ENCODE measurements around the gene PEDS1. TPM values are rescaled to one million over a fixed set of nuclear protein-coding genes. Genes with fewer than 3 reads are reported as not detected.

The PEDS1 gene
- total and polyA plus RNA-seq, 10 of the 15 experiments (the other 5 are each of a cell fraction or from before 2014, with no cell fraction given): 1.7 to 25.6 (median 16.8) TPM

GRCh38 chr20:50120935-50121693, 32.4 kb downstream of the PEDS1 start:
- in situ Hi-C loops (cut with MboI): no loop called here
- ChIA-PET RAD21 (ENCODE audit: unreplicated experiment) (interaction anchor here (0.7 to 3.2 kb wide), 9 partner anchors 9 to 347 kb away, joined by 3 to 58 read pairs (median 4); partner anchors contain the start of genes PEDS1 and UBE2V1), SMC1A (ENCODE audit: uncharacterized antibody, unreplicated experiment) (interaction anchor here (0.7 to 4.7 kb wide), 11 partner anchors 9 to 143 kb away, joined by 3 to 70 read pairs (median 5); partner anchors contain the start of gene PEDS1), POLR2A (interaction anchor here (1.0 to 1.5 kb wide), 2 partner anchors 29 to 32 kb away, joined by 3 to 5 read pairs; no protein-coding TSS in a partner anchor), CTCF (interaction anchor here (0.5 to 9.8 kb wide), 20 partner anchors 9 to 343 kb away, joined by 3 to 219 read pairs (median 4); partner anchors contain the start of gene PEDS1)
- no peaks in the 10 kb centered on the region; the same call in 1 of the 2 replicates for H3K79me2 ChIP-seq (ENCODE audit: control insufficient read depth, insufficient read depth, low read length)
- intact Hi-C loops (cut with micrococcal nuclease; ENCODE audit: unreplicated experiment): loop anchor here (1.0 to 2.0 kb wide), 2 partner anchors 48 to 58 kb away; no protein-coding TSS in a partner anchor
- TF ChIP-seq CREM (IDR thresholded peaks at IDR 0.05; ENCODE audit: low read depth) (no peak), SMC3 (IDR thresholded peaks at IDR 0.05; ENCODE audit: borderline replicate concordance, low read length) (peak; percentile 84), CTCF (IDR thresholded peaks at IDR 0.05 in 2 of 3, conservative IDR thresholded peaks at IDR 0.05 in 1 of 3; ENCODE audit: control insufficient read depth in 2 of 3, extremely low read depth in 1 of 3, insufficient read depth in 1 of 3, low read depth in 3 of 3, low read length in 3 of 3) (peak; percentile 74 to 89 (median 87)), RAD21 (IDR thresholded peaks at IDR 0.05; ENCODE audit: insufficient read depth, low read depth, low read length) (peak; percentile 79), RUNX3 (IDR thresholded peaks at IDR 0.05; ENCODE audit: low read length) (0 out of 2 replicates have a peak, but pooled peaks have one; percentile 26), POLR2A (IDR thresholded peaks at IDR 0.05; ENCODE audit: low read depth, low read length) (peak; percentile 40; the same call in 1 of the 2 replicates), YY1 (IDR thresholded peaks at IDR 0.05; ENCODE audit: low read depth, low read length) (peak; percentile 72; the same call in 1 of the 2 replicates), IRF4 (IDR thresholded peaks at IDR 0.05; ENCODE audit: low read depth, low read length) (0 out of 2 replicates have a peak, but pooled peaks have one; percentile 32), TCF12 (IDR thresholded peaks at IDR 0.05; ENCODE audit: low read depth, low read length) (peak; percentile 54; the same call in 1 of the 2 replicates), TCF7 (IDR thresholded peaks at IDR 0.05; ENCODE audit: borderline replicate concordance) (no peak)
- H3K27me3 ChIP-seq (replicated peaks in 1 of 2; ENCODE audit: control insufficient read depth in 2 of 2, insufficient read depth in 2 of 2, low read length in 1 of 2): no peaks in the 10 kb centered on the region
- no peak overlapping the region for H3K27ac ChIP-seq (ENCODE audit: control insufficient read depth, insufficient read depth)
- H3K4me3 ChIP-seq: no peak overlapping the region
- peak; percentile 73 for FAIRE-seq
- no peaks in the 10 kb centered on the region for H4K20me1 ChIP-seq (ENCODE audit: control insufficient read depth, insufficient read depth)
- no peak overlapping the region for H3K4me2 ChIP-seq (ENCODE audit: control insufficient read depth, insufficient read depth)
- peak; percentile 88 for ATAC-seq
- BruUV-seq (replicated peaks): no TSS peak
- H3K36me3 ChIP-seq (ENCODE audit: control insufficient read depth in 2 of 2, insufficient read depth in 2 of 2, low read length in 1 of 2): peaks cover 5 to 8% of the 10 kb centered on the region in 2 experiments
- no peak for DNase-seq (ENCODE audit: low read depth, low spot score)
- 68% methylated on average over 9 of the region's 9 CpGs for WGBS (ENCODE audit: insufficient coverage, insufficient replicate concordance, low lambda C conversion rate, missing lambda C conversion rate)
- H3K9me3 ChIP-seq (replicated peaks; ENCODE audit: control insufficient read depth, insufficient read depth, low read length): no peaks in the 10 kb centered on the region
- no peak overlapping the region for H3K9ac ChIP-seq (ENCODE audit: control insufficient read depth, insufficient read depth, low read length)
- peaks cover 4% of the 10 kb centered on the region for H3K4me1 ChIP-seq (ENCODE audit: control insufficient read depth, insufficient read depth, low read length)
- H2AFZ ChIP-seq (ENCODE audit: control insufficient read depth, low read depth, low read length): no peak overlapping the region

All from GM12878 (cell line).